ENCODE measurements around the gene DNASE2B.

DNA sequence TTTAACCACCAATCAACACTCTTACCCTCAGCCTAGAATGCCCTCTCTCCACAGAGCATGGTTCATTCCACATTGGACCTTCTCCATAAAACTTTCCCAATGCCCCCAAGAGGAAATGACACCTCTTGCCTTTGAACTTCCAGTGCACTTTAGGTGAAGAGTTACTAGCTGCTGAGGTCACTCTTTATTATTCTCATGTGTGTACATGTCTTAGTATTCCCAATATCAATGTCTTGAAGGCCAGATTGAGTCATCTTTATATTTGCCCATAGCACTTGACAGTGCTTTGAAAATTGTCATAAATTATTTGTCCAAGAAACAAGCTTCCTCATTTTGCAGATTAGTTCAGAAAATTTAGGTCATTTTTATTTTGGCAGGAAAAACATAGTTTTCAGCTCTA, 8.1 kb upstream of the DNASE2B start:
- TF ChIP-seq EZH2 (IDR thresholded peaks at IDR 0.05; ENCODE audit: low read depth), result no peak
- TF ChIP-seq, protein P1, sequence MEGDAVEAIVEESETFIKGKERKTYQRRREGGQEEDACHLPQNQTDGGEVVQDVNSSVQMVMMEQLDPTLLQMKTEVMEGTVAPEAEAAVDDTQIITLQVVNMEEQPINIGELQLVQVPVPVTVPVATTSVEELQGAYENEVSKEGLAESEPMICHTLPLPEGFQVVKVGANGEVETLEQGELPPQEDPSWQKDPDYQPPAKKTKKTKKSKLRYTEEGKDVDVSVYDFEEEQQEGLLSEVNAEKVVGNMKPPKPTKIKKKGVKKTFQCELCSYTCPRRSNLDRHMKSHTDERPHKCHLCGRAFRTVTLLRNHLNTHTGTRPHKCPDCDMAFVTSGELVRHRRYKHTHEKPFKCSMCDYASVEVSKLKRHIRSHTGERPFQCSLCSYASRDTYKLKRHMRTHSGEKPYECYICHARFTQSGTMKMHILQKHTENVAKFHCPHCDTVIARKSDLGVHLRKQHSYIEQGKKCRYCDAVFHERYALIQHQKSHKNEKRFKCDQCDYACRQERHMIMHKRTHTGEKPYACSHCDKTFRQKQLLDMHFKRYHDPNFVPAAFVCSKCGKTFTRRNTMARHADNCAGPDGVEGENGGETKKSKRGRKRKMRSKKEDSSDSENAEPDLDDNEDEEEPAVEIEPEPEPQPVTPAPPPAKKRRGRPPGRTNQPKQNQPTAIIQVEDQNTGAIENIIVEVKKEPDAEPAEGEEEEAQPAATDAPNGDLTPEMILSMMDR (conservative IDR thresholded peaks at IDR 0.05), result no peak

Measured in PC-9 (cell line).